Tibial nerve (tissue), 4 donors: ENCODE measurements around the gene ARPC2. TPM values are rescaled to one million over a fixed set of nuclear protein-coding genes. Genes with fewer than 3 reads are reported as not detected.
"Not testable (repeated sequence)": the region's sequence is repeated elsewhere in the genome, so short reads cannot be mapped to it uniquely, and the experiment has no call there.

Experiments used
- DNase-seq, 2 donors: peaks; one replicate each; pipeline ENCODE4 v3.0.0-alpha.2; 2019; ENCODE audit warnings: low spot score in 2 of 2
- H3K27ac ChIP-seq, 4 donors: fragments of 200-600 bp; sonication (generic) in 3 of 4; one replicate each; pipeline ENCODE4 v1.5.1; 2017 to 2019; ENCODE audit warnings: mild to moderate bottlenecking in 1 of 4
- H3K27me3 ChIP-seq, 2 donors: fragments of 200-600 bp; sonication (generic) in 1 of 2; one replicate each; pipeline versions ENCODE4 v1.5.1 to v1.6.0; 2017 to 2019
- H3K36me3 ChIP-seq, 3 donors: fragments of 200-600 bp; sonication (generic); one replicate each; pipeline ENCODE4 v1.5.1; 2018 to 2019
- H3K4me1 ChIP-seq, 4 donors: fragments of 200-600 bp; sonication (generic) in 3 of 4; one replicate each; pipeline ENCODE4 v1.5.1; 2017 to 2019
- H3K4me3 ChIP-seq, 4 donors: fragments of 200-600 bp; sonication (generic) in 3 of 4; one replicate each; pipeline ENCODE4 v1.5.1; 2017 to 2019; ENCODE audit warnings: mild to moderate bottlenecking in 1 of 4, moderate library complexity in 1 of 4
- H3K9me3 ChIP-seq, 4 donors: fragments of 200-600 bp; sonication (generic) in 3 of 4; one replicate each; pipeline ENCODE4 v1.5.1; 2017 to 2019
- CTCF ChIP-seq, 5 experiments: fragments of 200-600 bp in 3 of 5; fragments of 450-650 bp in 2 of 5; sonication (generic) in 3 of 5; IDR thresholded peaks; one replicate each; pipeline ENCODE4 v1.5.1; 2016 to 2019; ENCODE audit warnings: antibody characterized with exemption in 5 of 5, mild to moderate bottlenecking in 3 of 5, moderate library complexity in 2 of 5
- EP300 ChIP-seq, 2 donors: sonication (generic); formaldehyde crosslinking; IDR thresholded peaks; one replicate each; pipeline ENCODE4 v1.6.1; 2017; ENCODE audit warnings: antibody characterized with exemption in 2 of 2, mild to moderate bottlenecking in 1 of 2
- POLR2A ChIP-seq, 2 donors: fragments of 450-650 bp; IDR thresholded peaks; one replicate each; pipeline ENCODE4 v1.6.1; 2017; ENCODE audit warnings: antibody characterized with exemption in 2 of 2, mild to moderate bottlenecking in 2 of 2, moderate library complexity in 2 of 2
- WGBS, 2 donors: methylation state at CpG; one replicate each; pipeline ENCODE4 v1.1.5; 2018; 5-methylcytosine and 5-hydroxymethylcytosine counted together
- total RNA-seq, 4 donors: library from RNA; depleted of rRNA; stranded (reverse); fragments of >200 nt; gene quantifications; one replicate each; pipeline ENCODE4 v1.1.0, GENCODE V29; 2016

ARPC2 gene
- total RNA-seq, 4 donors from 2014 or later, result 193 to 248 (median 222) TPM

DNA sequence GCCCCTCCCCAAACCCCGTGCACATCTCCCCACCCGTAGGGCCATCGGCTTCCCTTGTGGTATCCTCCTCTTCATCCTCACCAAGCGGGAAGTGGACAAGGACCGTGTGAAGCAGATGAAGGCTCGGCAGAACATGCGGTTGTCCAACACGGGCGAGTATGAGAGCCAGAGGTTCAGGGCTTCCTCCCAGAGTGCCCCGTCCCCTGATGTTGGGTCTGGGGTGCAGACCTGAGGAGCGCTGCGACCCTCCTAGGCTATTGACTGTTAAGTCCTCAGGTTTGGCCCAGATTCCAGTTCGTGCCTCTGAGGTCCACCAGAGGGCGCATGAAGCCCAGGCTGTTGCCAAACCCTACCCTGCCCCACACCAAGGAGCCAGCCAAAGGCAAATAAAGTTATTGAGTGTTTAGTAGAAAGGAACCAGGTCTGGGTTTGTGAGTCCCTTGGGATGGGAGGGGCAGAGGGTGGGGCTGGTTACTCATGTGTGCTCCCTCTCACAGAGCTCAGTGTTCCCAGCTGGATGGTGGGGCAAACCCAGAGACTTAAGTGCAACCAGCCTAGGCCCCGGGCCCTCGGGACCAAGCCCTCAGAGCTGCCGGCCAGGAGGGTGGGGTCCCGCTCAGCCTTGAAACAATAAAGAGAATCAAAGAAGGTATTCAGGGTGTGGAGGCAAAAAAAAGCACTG is 55.7 kb downstream of the ARPC2 start:
- Histone ChIP-seq H3K4me1 (peaks cover 5 to 68% (median 33%) of the 10 kb centered on the region in 4 donors), H3K4me3 (peak overlapping the region in 1 of 4 donors; percentile 94)
- TF ChIP-seq CTCF (IDR thresholded peaks at IDR 0.05) (peak; percentile 83 to 96 (median 93)), EP300 (IDR thresholded peaks at IDR 0.05) (peak; percentile 88 to 93), POLR2A (IDR thresholded peaks at IDR 0.05) (no peak)

DNA sequence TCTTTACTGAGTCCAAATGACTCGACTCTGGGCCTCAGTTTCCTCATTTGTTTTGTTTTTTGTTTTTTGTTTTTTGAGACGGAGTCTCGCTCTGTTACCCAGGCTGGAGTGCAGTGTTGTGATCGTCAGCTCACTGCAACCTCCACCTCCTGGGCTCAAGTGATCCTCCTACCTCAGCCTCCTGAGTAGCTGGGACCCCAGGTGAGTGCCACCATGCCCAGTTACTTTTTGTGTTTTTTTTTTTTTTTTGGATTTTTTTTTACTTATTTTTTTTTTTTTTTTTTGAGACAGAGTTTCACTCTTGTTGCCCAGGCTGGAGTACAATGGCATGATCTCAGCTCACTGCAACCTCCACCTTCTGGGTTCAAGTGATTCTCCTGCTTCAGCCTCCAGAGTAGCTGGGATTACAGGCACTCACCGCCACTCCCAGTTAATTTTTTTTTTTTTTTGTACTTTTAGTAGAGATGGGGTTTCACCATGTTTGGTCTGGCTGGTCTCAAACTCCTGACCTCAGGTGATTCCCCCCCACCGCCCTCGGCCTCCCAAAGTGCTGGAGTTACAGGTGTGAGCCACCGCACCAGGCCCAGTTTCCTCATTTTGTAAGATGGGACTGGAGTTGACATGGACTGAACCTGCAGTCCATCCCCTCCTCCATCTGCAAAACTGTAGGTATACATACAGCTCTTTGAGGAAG is 56.4 kb downstream of the ARPC2 start:
- H3K9me3 ChIP-seq, H3K27me3 ChIP-seq, DNase-seq, H3K4me3 ChIP-seq: not testable (repeated sequence)
- Histone ChIP-seq H3K36me3 (peaks cover 0 to 49% (median 28%) of the 10 kb centered on the region in 3 donors), H3K4me1 (peaks cover 5 to 64% (median 33%) of the 10 kb centered on the region in 4 donors), H3K27ac (peak overlapping the region; percentile 47 to 95 (median 74))
- 72 to 74% methylated on average over 8 of the region's 8 CpGs for WGBS, 2 donors

More for the DNA sequence above, 55.7 kb downstream of the ARPC2 start:
- WGBS, 2 donors, result 12% methylated on average over 17 to 18 of the region's 18 CpGs
- Histone ChIP-seq H3K27ac (peak overlapping the region; percentile 47 to 95 (median 74)), H3K27me3 (no peaks in the 10 kb centered on the region), H3K36me3 (peaks cover 0 to 49% (median 24%) of the 10 kb centered on the region in 3 donors), H3K9me3 (no peaks in the 10 kb centered on the region)
- peak; percentile 92 for DNase-seq

DNA sequence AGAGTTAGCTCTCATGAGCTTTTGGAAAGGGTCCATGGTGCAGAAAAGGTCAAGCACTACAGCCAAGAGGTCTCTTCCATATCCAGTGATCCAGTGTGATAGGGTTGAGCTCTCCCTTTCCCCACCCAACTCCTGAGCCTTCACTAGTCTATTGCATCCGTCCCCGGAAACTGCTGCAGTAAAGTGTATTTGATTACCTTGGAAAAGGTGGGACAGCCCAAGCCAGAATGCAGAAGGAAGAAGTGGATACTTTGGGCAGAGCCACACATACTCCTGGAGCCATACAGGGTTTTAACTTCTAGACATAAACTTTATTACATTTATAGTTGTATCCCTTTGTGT is 56.9 kb downstream of the ARPC2 start:
- 75 to 80% methylated on average over 2 of the region's 2 CpGs for WGBS, 2 donors
- H3K27me3 ChIP-seq, result no peaks in the 10 kb centered on the region
- no peak overlapping the region for H3K4me3 ChIP-seq
- H3K9me3 ChIP-seq, result no peaks in the 10 kb centered on the region
- H3K36me3 ChIP-seq, result peaks cover 0 to 55% (median 28%) of the 10 kb centered on the region in 3 donors
- H3K4me1 ChIP-seq, result peaks cover 3 to 59% (median 29%) of the 10 kb centered on the region in 4 donors
- no peak for DNase-seq
- H3K27ac ChIP-seq, result peak overlapping the region in 3 of 4 donors; percentile 24 to 95 (median 77)
- TF ChIP-seq POLR2A (IDR thresholded peaks at IDR 0.05) (no peak), EP300 (IDR thresholded peaks at IDR 0.05) (no peak), CTCF (IDR thresholded peaks at IDR 0.05) (no peak)

- WGBS, 2 donors, result 67 to 76% methylated on average over 4 of the region's 4 CpGs
- Histone ChIP-seq H3K27ac (peak overlapping the region in 3 of 4 donors; percentile 24 to 95 (median 77)), H3K36me3 (peaks cover 3 to 62% (median 28%) of the 10 kb centered on the region in 3 donors), H3K4me3 (no peak overlapping the region), H3K4me1 (peaks cover 0 to 60% (median 25%) of the 10 kb centered on the region in 4 donors), H3K9me3 (no peaks in the 10 kb centered on the region), H3K27me3 (no peaks in the 10 kb centered on the region)
- no peak for DNase-seq
- TF ChIP-seq EP300 (IDR thresholded peaks at IDR 0.05) (no peak), POLR2A (IDR thresholded peaks at IDR 0.05) (no peak), CTCF (IDR thresholded peaks at IDR 0.05) (no peak)
Measured at GRCh38 chr2:218274586-218274985, 57.6 kb downstream of the ARPC2 start.

DNA sequence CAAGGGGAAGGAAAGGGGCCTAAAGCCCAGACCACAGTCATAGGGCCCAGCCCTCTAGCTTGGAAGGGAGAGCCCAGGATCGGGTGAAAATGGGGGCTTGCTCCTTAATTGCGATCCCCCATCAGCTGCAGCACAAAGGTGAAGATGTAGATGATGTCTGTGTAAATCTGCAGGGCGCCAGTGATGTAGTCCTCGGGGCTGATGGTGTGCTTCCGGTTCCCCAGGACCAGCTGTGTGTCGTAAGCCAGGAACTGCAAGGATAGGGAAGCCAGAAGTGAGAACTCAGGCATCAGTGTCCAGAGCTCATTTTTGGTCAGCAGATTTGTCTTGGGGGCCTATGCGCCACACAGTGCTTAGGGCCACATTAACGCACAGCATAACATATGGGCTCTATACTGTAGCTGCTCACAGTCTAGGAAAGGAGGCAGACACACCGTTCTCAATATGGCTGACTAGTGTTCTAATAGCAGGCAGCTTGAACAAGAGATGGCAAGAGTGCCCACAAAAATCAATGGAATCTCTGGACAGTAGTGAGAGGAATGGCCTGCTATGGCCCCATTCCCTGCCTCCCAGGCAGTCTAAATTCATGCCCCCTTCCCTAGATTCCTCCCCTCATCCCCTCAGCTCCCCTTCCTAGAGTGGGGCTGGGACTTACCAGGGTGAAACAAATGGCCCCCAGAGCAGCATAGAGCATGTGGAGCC is 58.5 kb downstream of the ARPC2 start:
- Histone ChIP-seq H3K27me3 (no peaks in the 10 kb centered on the region), H3K36me3 (peaks cover 3 to 71% (median 28%) of the 10 kb centered on the region in 3 donors), H3K27ac (peak overlapping the region in 2 of 4 donors; percentile 77 to 95), H3K4me1 (peaks cover 0 to 64% (median 25%) of the 10 kb centered on the region in 4 donors), H3K4me3 (no peak overlapping the region), H3K9me3 (no peaks in the 10 kb centered on the region)
- DNase-seq, result no peak
- TF ChIP-seq CTCF (IDR thresholded peaks at IDR 0.05) (no peak), POLR2A (IDR thresholded peaks at IDR 0.05) (no peak), EP300 (IDR thresholded peaks at IDR 0.05) (no peak)
- WGBS, 2 donors, result 86% methylated on average over 9 of the region's 9 CpGs
